HUDEP-2 (cell line): Measurements from ENCODE around the gene TMEM150A.
"Not testable (repeated sequence)": the region's sequence is repeated elsewhere in the genome, so short reads cannot be mapped to it uniquely, and the experiment has no call there.

Experiments
- DNase-seq, 76 experiments: peaks; one replicate each; lab custom pipeline; 2025; ENCODE audit not compliant: unreplicated experiment in 76 of 76; lab: John Stamatoyannopoulos, UW

The TMEM150A gene

GRCh38 chr2:85602476-85603234 lies at the start of gene TMEM150A:
Gene TMEM150A, minus strand, starts transcription at chr2:85602698. Its CDS starts 750 bp downstream, at chr2:85601948.
- peak in 72 of 76 experiments; percentile 20 to 90 (median 74) for DNase-seq

- no peak for DNase-seq
These were observed 49.6 kb upstream of the TMEM150A start for GRCh38 chr2:85652056-85652455.

DNA sequence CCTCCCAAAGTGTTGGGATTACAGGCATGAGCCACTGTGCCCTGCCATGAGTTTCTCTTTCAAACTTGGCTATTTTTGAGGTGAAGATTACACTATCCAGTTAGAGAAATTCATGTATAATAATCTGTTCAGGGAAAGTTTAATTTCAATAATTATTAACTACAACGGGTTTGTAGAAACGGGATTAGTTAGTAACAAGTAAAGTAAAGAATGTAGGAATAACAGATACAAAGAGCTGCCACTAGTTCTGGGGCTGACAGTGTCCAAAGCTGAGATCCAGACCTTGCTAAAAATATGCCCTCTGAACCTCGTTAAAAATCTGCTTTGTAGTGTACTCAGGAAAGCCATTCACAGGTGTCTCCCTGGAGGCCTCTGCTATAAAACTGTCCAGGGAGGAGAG lies 48.6 kb upstream of the TMEM150A start:
- DNase-seq, result no peak

- no peak for DNase-seq
These were observed 48.0 kb upstream of the TMEM150A start for GRCh38 chr2:85650456-85650855.

DNA sequence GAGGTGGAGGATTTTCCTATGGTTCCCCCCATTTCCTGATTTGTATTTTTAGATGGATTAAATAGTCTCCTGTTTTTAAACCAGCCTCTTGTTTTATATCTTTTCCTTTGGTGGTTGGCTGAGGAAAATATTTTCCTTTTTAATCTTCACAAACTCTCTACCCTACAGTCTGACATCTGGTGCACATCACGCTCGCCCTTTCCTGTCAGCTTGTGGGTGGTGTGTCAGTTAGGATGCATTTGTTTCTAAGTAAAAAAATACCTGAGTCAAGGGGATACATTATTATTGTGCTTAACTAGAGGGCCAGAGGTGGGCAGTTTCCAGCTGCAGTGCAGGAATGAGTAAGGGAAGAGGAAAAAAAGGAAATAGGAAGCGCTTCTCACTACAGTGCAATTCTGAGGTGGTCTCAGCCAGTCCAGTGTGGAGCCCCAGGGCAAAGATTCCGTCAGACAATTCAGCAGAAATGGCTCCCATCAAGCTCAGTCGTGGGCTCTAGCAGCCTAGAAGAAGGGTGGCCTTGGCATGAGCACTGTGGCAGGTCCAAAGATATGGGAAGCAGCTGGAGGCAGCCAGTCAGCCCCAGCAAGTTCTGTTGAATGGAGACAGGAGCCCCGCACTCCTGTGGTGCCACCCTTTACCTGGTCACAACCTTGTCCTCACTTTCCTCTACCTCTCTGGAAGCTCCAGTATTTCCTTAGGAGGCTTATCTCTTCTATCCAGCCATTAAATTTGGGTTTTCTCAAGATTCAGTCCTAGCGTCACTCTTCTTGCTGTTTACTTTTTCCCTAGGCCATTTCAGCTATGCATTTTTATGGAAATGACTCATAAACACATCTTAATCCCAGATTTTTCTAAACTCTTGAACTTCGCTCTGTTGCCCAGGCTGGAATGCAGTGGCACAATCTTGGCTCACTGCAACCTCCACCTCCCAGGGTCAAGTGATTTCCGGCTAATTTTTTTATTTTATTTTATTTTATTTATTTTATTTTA lies 47.0 kb upstream of the TMEM150A start:
- no peak for DNase-seq

DNA sequence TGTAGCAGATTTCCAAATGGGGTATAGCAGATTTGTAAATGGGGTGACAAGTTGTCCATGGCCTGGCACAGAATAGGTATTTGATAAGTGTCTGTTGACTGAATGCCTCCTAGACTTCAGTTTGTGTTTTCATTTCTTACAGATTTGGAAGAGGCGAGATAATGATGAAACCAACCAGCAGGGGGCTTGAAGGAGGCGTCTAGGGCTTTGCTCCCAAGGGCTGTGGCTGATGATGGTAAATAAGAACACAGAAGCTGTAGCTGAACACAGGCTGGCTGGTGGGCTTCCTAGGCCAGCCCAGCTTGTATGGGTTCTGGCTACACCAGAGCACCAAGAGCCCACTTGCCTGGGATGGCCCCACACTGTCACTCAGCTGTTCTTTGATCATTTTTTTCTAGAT lies 46.1 kb upstream of the TMEM150A start:
- DNase-seq, result peak in 11 of 76 experiments; percentile 3 to 30 (median 12)

DNA sequence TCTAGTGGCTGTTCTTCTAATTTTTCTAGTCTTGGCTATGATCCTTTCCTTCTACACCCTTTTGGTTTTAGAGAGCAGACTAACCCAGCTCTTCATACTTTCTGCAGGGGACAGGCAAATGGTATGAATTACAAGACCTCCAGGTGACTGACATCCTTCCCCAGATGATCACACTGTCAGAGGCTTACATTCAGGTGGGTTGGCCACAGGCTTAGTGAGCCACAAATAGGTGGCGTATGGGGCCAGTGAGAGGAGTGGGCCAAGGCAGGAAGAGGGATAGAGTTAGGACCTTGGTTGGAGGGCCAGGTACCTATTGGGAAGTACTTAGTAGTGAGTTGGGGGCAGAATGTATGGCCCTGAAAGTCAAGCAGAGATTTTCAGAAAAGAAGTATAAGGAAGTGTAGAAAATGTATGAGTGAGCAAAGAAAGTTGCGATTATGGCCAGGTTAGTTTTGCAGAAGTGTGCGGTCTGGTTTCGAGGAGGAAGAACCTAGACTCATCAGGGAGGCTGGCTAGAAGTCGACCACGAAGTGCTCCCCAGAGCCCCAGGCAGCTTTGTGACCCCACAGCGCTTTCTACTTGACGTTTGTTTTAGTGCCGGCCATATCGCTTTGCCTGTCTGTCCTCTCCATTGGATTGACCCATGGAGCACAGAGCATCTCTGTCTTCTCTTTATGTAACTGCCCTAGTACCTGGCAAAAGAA lies 45.5 kb upstream of the TMEM150A start:
- DNase-seq, result no peak

- DNase-seq, result no peak
These were observed 43.7 kb upstream of the TMEM150A start for GRCh38 chr2:85646166-85646565.

GRCh38 chr2:85644909-85645308 lies 42.4 kb upstream of the TMEM150A start:
- no peak for DNase-seq

- DNase-seq, result no peak
These were observed 40.2 kb upstream of the TMEM150A start for GRCh38 chr2:85642725-85643124.

DNA sequence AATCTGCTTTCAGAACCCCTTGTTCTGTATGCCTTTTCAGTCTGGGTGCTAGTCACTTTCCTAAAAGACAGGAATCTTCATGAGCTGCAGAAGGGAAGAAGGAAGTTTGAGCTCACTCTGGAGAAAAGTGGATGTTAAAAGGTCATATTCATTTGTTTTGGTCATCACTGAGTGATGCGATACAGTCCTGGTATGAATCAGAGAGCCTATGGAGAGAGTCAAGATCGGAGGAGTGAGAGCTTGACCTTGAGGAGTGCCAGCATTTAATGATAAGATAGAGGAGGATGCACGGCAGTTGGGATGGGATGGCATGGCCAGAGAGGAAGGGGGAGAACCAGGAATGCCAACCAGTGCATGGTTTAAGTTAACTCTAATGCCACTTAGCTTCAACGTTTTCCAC lies 33.1 kb upstream of the TMEM150A start:
- DNase-seq, result no peak

DNA sequence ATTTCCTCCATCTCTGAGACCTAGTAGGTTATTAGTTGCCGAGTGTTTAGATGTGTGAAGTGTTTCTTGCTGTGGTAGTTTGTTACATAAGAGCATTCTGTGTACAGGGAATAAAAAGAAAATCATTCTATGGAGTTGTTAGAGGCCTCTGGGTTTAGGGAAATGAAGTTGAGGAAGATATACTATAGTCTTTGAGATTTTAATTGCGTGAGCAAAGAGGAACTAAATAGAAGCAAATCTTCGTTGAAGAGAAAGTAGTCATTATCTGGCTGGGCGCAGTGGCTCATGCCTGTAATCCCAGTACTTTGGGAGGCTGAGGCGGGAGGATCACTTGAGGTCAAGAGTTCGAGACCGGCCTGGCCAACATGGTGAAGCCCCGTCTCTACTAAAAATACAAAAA lies 32.5 kb upstream of the TMEM150A start:
- DNase-seq, result no peak

DNA sequence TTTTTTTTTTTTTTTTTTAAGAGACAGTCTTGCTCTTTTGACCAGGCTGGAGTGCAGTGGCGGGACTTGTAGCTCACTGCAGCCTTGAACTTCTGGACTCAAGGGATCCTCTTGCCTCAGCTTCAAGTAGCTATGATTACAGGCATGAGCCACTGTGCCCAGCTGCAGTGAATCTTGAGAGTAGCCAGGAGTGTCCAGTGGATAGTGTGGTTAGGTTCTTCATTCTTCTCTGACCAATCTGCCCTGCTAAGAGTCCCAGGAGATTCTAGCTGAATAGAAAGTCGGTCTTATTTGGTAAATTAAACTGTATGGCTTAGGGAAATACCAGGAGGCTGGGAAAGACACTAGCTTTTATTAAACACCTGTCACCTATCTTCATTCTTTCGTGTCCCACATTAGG lies 28.8 kb upstream of the TMEM150A start:
- no peak for DNase-seq

- no peak for DNase-seq
These were observed 26.2 kb upstream of the TMEM150A start for GRCh38 chr2:85628658-85629057.

DNA sequence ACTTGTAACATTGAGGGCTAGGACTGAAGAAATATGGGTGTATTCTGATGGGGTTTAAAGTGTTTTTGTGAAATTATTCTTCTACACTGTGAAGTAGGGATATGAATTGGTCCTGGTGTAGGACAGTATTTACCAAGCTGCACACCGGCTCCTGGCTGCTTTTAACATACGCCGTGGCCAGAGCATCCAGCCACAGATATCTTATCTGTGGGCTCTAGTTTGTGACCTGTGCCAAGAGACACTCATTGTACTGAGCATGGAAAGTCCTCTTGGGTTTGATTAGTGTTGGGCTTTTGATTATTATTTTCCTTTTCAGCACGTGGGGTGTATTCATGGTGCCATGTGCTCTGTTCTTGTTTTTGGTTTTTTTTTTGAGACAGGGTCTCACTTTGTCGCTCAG lies 21.5 kb upstream of the TMEM150A start:
- DNase-seq, result peak in 4 of 76 experiments; percentile 8 to 36 (median 18)

DNA sequence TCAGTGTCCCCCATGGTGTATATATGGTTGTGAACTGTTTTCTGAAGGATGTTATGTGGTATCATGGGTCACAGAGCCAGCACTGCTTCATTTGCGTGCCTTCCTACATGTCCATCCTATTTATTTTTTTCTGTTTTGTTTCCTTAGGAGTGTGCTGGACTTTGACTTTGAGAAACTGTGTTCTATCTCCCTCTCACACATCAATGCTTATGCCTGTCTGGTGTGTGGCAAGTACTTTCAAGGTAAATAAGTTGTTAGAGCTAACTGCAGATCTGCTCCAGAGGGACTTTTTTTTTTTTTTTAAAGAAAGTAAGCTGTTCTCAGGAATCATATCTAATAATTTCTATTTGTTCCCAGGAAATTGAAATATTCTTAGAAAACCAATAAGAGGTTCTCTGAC lies 18.8 kb upstream of the TMEM150A start:
- no peak for DNase-seq

DNA sequence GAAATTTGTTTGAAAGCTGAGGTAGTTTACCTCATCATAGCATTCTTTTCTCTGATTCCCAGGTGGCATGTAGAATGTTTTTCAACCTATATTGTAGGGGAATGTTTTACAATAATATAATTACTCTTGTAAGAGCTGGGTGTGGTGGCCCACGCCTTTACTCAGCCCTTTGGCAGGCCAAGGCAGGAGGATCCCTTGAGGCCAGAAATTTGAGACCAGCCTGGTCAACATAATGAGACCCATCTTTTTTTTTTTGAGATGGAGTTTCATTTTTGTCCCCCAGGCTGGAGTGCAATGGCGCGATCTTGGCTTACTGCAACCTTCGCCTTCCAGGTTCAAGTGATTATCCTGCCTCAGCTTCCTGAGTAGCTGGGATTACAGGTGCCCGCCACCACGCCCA lies 17.1 kb upstream of the TMEM150A start:
- no peak for DNase-seq

GRCh38 chr2:85617723-85618122 lies 15.2 kb upstream of the TMEM150A start:
- DNase-seq, result not testable (repeated sequence)

DNA sequence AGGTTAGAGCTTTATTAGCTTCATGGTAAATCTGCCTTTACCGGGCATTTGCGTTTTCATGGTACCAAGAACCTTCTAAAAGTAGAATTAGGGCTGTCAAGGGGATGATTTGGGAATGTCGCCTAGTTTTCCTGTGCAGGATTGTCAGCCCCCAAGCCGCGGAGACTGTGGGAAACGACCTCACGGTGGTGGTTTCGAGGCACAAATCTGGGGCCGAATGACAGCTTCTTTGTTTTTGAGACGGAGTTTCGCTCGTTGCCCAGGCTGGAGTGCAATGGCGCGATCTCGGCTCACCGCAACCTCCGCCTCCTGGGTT lies 12.9 kb upstream of the TMEM150A start:
- DNase-seq, result no peak

- DNase-seq, result not testable (repeated sequence)
These were observed 12.3 kb upstream of the TMEM150A start for GRCh38 chr2:85614757-85615156.
